Neutrophil (primary cell): Measurements from ENCODE around the gene FAM229A.

Source experiments
- H3K27ac ChIP-seq: fragments of 200-600 bp; sonication (generic); 2 replicates; pipeline ENCODE4 v1.5.1; 2016; ENCODE audit warnings: mild to moderate bottlenecking, moderate library complexity
- H3K27me3 ChIP-seq: fragments of 200-600 bp; sonication (generic); 2 replicates; pipeline ENCODE4 v1.6.0; 2016; ENCODE audit warnings: mild to moderate bottlenecking
- H3K36me3 ChIP-seq: fragments of 200-600 bp; sonication (generic); 2 replicates; pipeline ENCODE4 v1.5.1; 2017
- H3K4me1 ChIP-seq, 2 experiments: fragments of 200-600 bp in 1 of 2; sonication (generic) in 1 of 2; 1 replicate in 1 of 2; 2 replicates in 1 of 2; pipeline versions ENCODE4 v1.5.1 to v1.6.1; 2013 to 2016; ENCODE audit warnings: low read depth in 1 of 2, low read length in 1 of 2, mild to moderate bottlenecking in 1 of 2, moderate library complexity in 1 of 2; ENCODE audit not compliant: control insufficient read depth in 1 of 2, insufficient read depth in 1 of 2
- H3K4me3 ChIP-seq, 2 experiments: fragments of 200-600 bp in 1 of 2; sonication (generic) in 1 of 2; 1 replicate in 1 of 2; 2 replicates in 1 of 2; pipeline ENCODE4 v1.5.1; 2013 to 2016; ENCODE audit warnings: low read depth in 1 of 2, low read length in 1 of 2, mild to moderate bottlenecking in 1 of 2, moderate library complexity in 1 of 2
- H3K9me3 ChIP-seq: fragments of 200-600 bp; sonication (generic); 2 replicates; pipeline ENCODE4 v1.5.1; 2016
- TF ChIP-seq, protein P1 (sequence below): fragments of 200-600 bp; sonication (generic); IDR thresholded peaks from 2 replicates; pipeline ENCODE4 v1.5.1; 2016; ENCODE audit warnings: antibody characterized with exemption

Gene FAM229A

DNA sequence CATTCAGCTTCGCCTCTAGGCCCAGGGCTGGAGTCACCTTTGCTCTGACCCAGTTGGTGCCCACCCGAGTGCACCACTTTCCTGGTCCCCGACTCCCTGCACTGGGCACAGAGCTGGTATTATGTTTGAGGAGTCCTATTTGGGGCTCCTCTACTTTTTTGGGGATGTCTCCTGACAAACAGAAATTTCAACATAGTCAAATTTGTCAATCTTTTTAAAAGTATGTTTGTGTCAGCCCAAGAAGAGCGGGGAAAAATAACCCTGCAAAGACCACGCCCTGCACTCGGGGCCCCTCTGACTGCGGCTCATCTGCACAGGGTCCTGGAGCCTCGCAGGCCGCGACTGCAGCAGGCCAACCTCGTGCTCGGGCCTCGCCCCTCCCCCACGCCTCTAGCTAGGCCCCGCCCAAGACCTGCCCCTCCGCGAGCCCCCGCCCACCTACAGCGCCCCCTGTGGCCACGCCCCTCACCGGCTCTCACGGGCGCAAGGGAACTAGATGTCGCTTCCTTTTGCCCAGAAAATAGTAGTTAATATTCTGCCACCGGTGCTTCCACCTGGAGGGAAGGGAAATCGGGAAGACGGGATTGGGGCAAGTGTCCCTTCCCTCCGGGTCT is 11.4 kb downstream of the FAM229A start:
- Histone ChIP-seq H3K36me3 (no peaks in the 10 kb centered on the region), H3K9me3 (no peaks in the 10 kb centered on the region), H3K4me3 (peak overlapping the region; percentile 68 to 80), H3K27ac (peak overlapping the region; percentile 96), H3K27me3 (no peaks in the 10 kb centered on the region), H3K4me1 (peaks cover 48 to 50% of the 10 kb centered on the region in 2 experiments)
- TF ChIP-seq, protein P1, sequence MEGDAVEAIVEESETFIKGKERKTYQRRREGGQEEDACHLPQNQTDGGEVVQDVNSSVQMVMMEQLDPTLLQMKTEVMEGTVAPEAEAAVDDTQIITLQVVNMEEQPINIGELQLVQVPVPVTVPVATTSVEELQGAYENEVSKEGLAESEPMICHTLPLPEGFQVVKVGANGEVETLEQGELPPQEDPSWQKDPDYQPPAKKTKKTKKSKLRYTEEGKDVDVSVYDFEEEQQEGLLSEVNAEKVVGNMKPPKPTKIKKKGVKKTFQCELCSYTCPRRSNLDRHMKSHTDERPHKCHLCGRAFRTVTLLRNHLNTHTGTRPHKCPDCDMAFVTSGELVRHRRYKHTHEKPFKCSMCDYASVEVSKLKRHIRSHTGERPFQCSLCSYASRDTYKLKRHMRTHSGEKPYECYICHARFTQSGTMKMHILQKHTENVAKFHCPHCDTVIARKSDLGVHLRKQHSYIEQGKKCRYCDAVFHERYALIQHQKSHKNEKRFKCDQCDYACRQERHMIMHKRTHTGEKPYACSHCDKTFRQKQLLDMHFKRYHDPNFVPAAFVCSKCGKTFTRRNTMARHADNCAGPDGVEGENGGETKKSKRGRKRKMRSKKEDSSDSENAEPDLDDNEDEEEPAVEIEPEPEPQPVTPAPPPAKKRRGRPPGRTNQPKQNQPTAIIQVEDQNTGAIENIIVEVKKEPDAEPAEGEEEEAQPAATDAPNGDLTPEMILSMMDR, result peak; percentile 80

DNA sequence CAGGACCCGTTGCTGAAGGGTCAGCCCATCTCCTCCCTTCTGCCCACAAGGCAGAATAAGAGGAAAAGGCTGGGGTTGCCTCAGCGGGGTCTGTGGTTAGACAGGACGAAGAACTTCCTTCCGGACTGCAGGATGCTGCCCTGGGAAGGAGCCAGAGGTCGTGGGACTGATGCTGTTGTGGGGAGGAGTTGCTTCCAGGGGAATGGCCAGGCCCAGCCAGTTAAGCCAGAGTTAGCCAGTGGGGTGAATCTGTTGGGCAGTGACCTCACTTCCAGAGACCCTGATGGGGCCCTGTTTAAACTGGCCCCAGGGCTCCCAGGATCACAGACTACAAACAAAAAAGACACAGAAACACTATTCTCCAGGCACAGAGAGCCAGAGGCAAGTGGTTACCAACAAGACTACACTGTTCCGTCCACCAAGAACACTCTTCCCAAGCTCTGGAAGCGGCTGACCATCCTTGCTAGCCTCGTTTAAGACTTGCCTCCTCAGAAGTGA is 13.0 kb downstream of the FAM229A start:
- peaks cover 52 to 59% of the 10 kb centered on the region in 2 experiments for H3K4me1 ChIP-seq
- TF ChIP-seq, protein P1, result no peak

DNA sequence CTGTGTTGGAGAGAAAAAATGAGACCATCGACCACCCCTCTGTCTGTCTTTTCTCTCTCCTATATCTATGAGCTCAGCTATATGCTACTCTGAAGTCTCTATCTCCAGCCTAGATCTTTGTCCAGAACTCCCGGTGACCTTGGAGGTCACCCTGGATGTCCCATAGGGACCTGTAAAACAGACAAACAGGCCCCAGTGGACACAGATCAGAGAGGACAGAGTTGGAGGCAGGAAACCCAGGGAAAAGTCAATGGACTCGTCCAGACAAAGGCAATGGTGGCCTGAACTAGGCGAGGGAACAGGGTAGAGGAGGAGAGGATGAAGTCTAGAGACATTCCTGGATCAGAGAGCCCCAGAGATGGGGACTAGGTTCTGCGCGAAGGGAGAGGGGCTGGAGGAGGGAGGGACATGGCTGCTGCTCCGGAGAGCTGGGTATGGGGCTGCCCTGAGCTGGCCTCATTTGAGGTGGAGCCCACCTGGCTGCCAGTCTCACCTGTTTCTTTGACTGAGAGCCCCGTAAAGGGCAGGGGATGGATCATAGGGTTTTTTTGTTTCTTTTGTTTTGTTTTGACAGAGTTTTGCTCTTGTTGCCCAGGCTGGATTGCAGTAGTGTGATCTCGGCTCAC is 15.6 kb downstream of the FAM229A start:
- no peaks in the 10 kb centered on the region for H3K9me3 ChIP-seq
- H3K36me3 ChIP-seq, result no peaks in the 10 kb centered on the region
- no peak overlapping the region for H3K27ac ChIP-seq
- H3K4me3 ChIP-seq, result no peak overlapping the region
- peaks cover 37 to 55% of the 10 kb centered on the region in 2 experiments for H3K4me1 ChIP-seq
- no peaks in the 10 kb centered on the region for H3K27me3 ChIP-seq
- TF ChIP-seq, protein P1, result no peak

More for the DNA sequence above, 13.0 kb downstream of the FAM229A start:
- Histone ChIP-seq H3K4me3 (peak overlapping the region; percentile 41 to 80), H3K36me3 (no peaks in the 10 kb centered on the region), H3K27ac (peak overlapping the region; percentile 96), H3K9me3 (no peaks in the 10 kb centered on the region), H3K27me3 (no peaks in the 10 kb centered on the region)

DNA sequence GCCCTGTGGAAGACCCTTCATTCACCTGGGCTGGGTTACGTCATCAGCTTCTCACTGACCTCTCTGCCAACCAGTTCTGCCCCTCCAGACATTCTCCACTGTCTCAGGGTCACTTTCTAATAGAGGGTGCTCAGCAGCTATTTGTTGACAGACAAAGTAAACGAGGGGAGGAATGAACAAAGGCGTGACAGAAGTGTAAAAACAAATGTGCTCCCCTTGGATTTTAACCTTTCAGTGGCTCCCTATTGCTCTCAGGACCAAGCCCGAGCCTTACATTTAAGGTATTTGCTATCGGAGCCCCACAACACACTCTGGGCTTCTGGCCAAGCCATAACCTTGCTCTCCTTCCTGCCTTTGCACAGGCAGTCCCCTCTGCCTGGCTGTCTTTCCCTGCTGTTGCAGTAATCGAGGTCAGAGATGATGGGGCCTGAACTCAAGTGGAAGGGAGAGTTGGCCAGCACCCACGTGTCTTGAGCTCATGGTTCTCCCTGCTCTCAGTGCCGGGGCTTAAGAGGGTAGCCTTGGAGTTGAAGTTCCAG is 16.9 kb downstream of the FAM229A start:
- no peak overlapping the region for H3K27ac ChIP-seq
- no peaks in the 10 kb centered on the region for H3K36me3 ChIP-seq
- no peaks in the 10 kb centered on the region for H3K9me3 ChIP-seq
- peaks cover 30 to 42% of the 10 kb centered on the region in 2 experiments for H3K4me1 ChIP-seq
- H3K27me3 ChIP-seq, result no peaks in the 10 kb centered on the region
- H3K4me3 ChIP-seq, result no peak overlapping the region
- TF ChIP-seq, protein P1, result no peak

DNA sequence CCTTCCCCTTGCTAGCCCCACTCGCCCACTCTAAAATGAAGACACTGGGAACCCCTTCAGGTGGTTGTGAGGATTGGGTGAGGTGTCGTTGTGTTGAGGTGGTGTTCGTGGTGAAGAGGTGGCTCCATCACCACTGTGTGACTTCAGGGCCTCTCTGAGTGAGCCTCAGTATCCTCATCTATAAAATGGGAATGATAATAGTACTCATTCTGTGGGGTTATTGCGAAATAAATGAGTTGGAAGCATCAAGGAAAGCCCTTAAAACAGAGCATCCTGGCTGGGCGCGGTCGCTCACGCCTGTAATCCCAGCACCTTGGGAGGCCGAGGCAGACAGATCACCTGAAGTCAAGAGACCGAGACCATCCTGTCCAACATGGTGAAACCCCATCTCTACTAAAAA is 19.6 kb downstream of the FAM229A start:
- Histone ChIP-seq H3K27me3 (no peaks in the 10 kb centered on the region), H3K27ac (no peak overlapping the region), H3K9me3 (no peaks in the 10 kb centered on the region), H3K4me3 (no peak overlapping the region), H3K36me3 (no peaks in the 10 kb centered on the region), H3K4me1 (peaks cover 29 to 42% of the 10 kb centered on the region in 2 experiments)
- TF ChIP-seq, protein P1, result no peak
